DND-41 (cell line): ENCODE data around the gene PRR14.

Source experiments
- ATAC-seq: fragments of 200-7000 bp; cut with Tn5 transposase; 3 replicates; pipeline ENCODE4 v1.9.1; 2021; ENCODE audit warnings: low read depth; ENCODE audit not compliant: insufficient read depth
- DNase-seq: peaks from one replicate; pipeline ENCODE4 v3.0.0-alpha.2; 2020
- H2AFZ ChIP-seq: 2 replicates; pipeline ENCODE4 v1.6.0; 2012; ENCODE audit warnings: low read depth, low read length
- H3K27ac ChIP-seq: 2 replicates; pipeline ENCODE4 v1.5.1; 2012; ENCODE audit warnings: low read length, inconsistent platforms
- H3K27me3 ChIP-seq: fragments of 200-600 bp; sonication (generic); 2 replicates; pipeline ENCODE4 v1.6.0; 2012; ENCODE audit warnings: low read length, mild to moderate bottlenecking, inconsistent platforms; ENCODE audit not compliant: insufficient read depth, poor library complexity
- H3K36me3 ChIP-seq: 2 replicates; pipeline ENCODE4 v1.5.1; 2012; ENCODE audit warnings: low read length, inconsistent platforms; ENCODE audit not compliant: insufficient read depth
- H3K4me1 ChIP-seq: 2 replicates; pipeline ENCODE4 v1.5.1; 2012; ENCODE audit warnings: mild to moderate bottlenecking, low read length; ENCODE audit not compliant: insufficient read depth
- H3K4me2 ChIP-seq: 2 replicates; pipeline ENCODE4 v1.6.0; 2012; ENCODE audit warnings: mild to moderate bottlenecking, moderate library complexity, low read length, inconsistent platforms; ENCODE audit not compliant: insufficient read depth
- H3K4me3 ChIP-seq, 2 experiments: fragments of 200-600 bp in 1 of 2; shearing (Covaris generic) in 1 of 2; 2 replicates each; pipeline ENCODE4 v1.5.1; 2012 to 2016; ENCODE audit warnings: inconsistent platforms in 2 of 2, low read length in 2 of 2, mild to moderate bottlenecking in 2 of 2, low read depth in 1 of 2, moderate library complexity in 1 of 2
- H3K79me2 ChIP-seq: 2 replicates; pipeline ENCODE4 v1.6.0; 2012; ENCODE audit warnings: low read length, inconsistent platforms; ENCODE audit not compliant: insufficient read depth
- H3K9ac ChIP-seq: 2 replicates; pipeline ENCODE4 v1.6.0; 2012; ENCODE audit warnings: low read depth, mild to moderate bottlenecking, inconsistent platforms, low read length, moderate library complexity
- H3K9me3 ChIP-seq: 2 replicates; pipeline ENCODE4 v1.5.1; 2012; ENCODE audit warnings: low read length, moderate library complexity, mild to moderate bottlenecking, inconsistent platforms; ENCODE audit not compliant: insufficient read depth, severe bottlenecking
- H4K20me1 ChIP-seq: 2 replicates; pipeline ENCODE4 v1.6.0; 2012; ENCODE audit warnings: low read length; ENCODE audit not compliant: insufficient read depth
- CTCF ChIP-seq: IDR thresholded peaks from 2 replicates; pipeline ENCODE4 v1.5.1; 2012; ENCODE audit warnings: borderline replicate concordance, low read length, moderate library complexity, mild to moderate bottlenecking; ENCODE audit not compliant: poor library complexity, severe bottlenecking; ENCODE audit errors: extremely low read depth
- EZH2 ChIP-seq: IDR thresholded peaks from 3 replicates; pipeline ENCODE4 v1.6.1; 2012; ENCODE audit warnings: borderline replicate concordance, low read depth, mild to moderate bottlenecking, moderate library complexity, low read length, inconsistent platforms; ENCODE audit not compliant: severe bottlenecking

The PRR14 gene

GRCh38 chr16:30641378-30641982 lies 9.3 kb upstream of the PRR14 start:
- H3K79me2 ChIP-seq, result no peaks in the 10 kb centered on the region
- H3K27ac ChIP-seq, result no peak overlapping the region
- no peak overlapping the region for H3K4me3 ChIP-seq
- H4K20me1 ChIP-seq, result no peaks in the 10 kb centered on the region
- no peak overlapping the region for H2AFZ ChIP-seq
- H3K4me2 ChIP-seq, result no peak overlapping the region
- H3K9me3 ChIP-seq, result no peaks in the 10 kb centered on the region
- H3K4me1 ChIP-seq, result peaks cover 2% of the 10 kb centered on the region; the same call in 1 of the 2 replicates
- no peaks in the 10 kb centered on the region for H3K36me3 ChIP-seq
- H3K27me3 ChIP-seq, result no peaks in the 10 kb centered on the region
- TF ChIP-seq EZH2, result no peak
- no peak for TF ChIP-seq CTCF
- no peak for DNase-seq
- ATAC-seq, result no peak
- no peak overlapping the region for H3K9ac ChIP-seq

GRCh38 chr16:30644334-30644830 lies 6.4 kb upstream of the PRR14 start:
- TF ChIP-seq EZH2 (no peak), CTCF (no peak)
- H3K79me2 ChIP-seq, result no peaks in the 10 kb centered on the region
- peaks cover 1% of the 10 kb centered on the region; the same call in 1 of the 2 replicates for H3K4me1 ChIP-seq
- H3K36me3 ChIP-seq, result no peaks in the 10 kb centered on the region
- H3K4me3 ChIP-seq, result no peak overlapping the region
- no peak overlapping the region for H3K9ac ChIP-seq
- no peak overlapping the region for H2AFZ ChIP-seq
- H3K27ac ChIP-seq, result no peak overlapping the region
- DNase-seq (no peak), ATAC-seq (no peak)
- H4K20me1 ChIP-seq, result no peaks in the 10 kb centered on the region
- no peak overlapping the region for H3K4me2 ChIP-seq
- no peaks in the 10 kb centered on the region for H3K9me3 ChIP-seq
- H3K27me3 ChIP-seq, result no peaks in the 10 kb centered on the region

- no peak for TF ChIP-seq EZH2
- ATAC-seq (no peak), DNase-seq (no peak)
- Histone ChIP-seq H2AFZ (no peak overlapping the region), H3K4me3 (no peak overlapping the region), H3K4me2 (no peak overlapping the region), H3K27ac (no peak overlapping the region), H3K36me3 (no peaks in the 10 kb centered on the region; the same call in 1 of the 2 replicates), H3K27me3 (no peaks in the 10 kb centered on the region), H3K4me1 (peaks cover 11% of the 10 kb centered on the region), H4K20me1 (no peaks in the 10 kb centered on the region), H3K9me3 (no peaks in the 10 kb centered on the region), H3K9ac (no peak overlapping the region), H3K79me2 (no peaks in the 10 kb centered on the region)
Observed at GRCh38 chr16:30645727-30646126, 5.0 kb upstream of the PRR14 start.

- H3K4me3 ChIP-seq, result no peak overlapping the region
- H3K9ac ChIP-seq, result no peak overlapping the region
- DNase-seq (no peak), ATAC-seq (no peak)
- peaks cover 2% of the 10 kb centered on the region; the same call in 1 of the 2 replicates for H3K36me3 ChIP-seq
- H3K4me1 ChIP-seq, result peaks cover 19% of the 10 kb centered on the region
- no peaks in the 10 kb centered on the region for H3K9me3 ChIP-seq
- peaks cover 12% of the 10 kb centered on the region for H3K79me2 ChIP-seq
- no peak overlapping the region for H2AFZ ChIP-seq
- no peaks in the 10 kb centered on the region for H4K20me1 ChIP-seq
- H3K4me2 ChIP-seq, result no peak overlapping the region
- TF ChIP-seq CTCF (no peak), EZH2 (no peak)
- no peaks in the 10 kb centered on the region for H3K27me3 ChIP-seq
- no peak overlapping the region for H3K27ac ChIP-seq
Observed at GRCh38 chr16:30647274-30647571, 3.5 kb upstream of the PRR14 start.
